ENCODE results near the gene CCDC183.
"Not testable (repeated sequence)": the region's sequence is repeated elsewhere in the genome, so short reads cannot be mapped to it uniquely, and the experiment has no call there.

GRCh38 chr9:136843801-136844740, 47.9 kb downstream of the CCDC183 start:
- not testable (repeated sequence) for TF ChIP-seq ATF3 (IDR thresholded peaks at IDR 0.05; ENCODE audit: borderline replicate concordance, extremely low read depth, low read depth, low read length); HSF1 (IDR thresholded peaks at IDR 0.05; ENCODE audit: low read depth, low read length); HDGF (IDR thresholded peaks at IDR 0.05); EP300 (IDR thresholded peaks at IDR 0.05; ENCODE audit: borderline replicate concordance in 1 of 2, control insufficient read depth in 1 of 2, low read depth in 2 of 2, low read length in 2 of 2); CREM (IDR thresholded peaks at IDR 0.05; ENCODE audit: low read depth)
- TF ChIP-seq, protein P1, sequence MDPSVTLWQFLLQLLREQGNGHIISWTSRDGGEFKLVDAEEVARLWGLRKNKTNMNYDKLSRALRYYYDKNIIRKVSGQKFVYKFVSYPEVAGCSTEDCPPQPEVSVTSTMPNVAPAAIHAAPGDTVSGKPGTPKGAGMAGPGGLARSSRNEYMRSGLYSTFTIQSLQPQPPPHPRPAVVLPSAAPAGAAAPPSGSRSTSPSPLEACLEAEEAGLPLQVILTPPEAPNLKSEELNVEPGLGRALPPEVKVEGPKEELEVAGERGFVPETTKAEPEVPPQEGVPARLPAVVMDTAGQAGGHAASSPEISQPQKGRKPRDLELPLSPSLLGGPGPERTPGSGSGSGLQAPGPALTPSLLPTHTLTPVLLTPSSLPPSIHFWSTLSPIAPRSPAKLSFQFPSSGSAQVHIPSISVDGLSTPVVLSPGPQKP (IDR thresholded peaks at IDR 0.05; ENCODE audit: low read depth, low read length), result not testable (repeated sequence)
